MCF 10A (cell line): ENCODE results near the gene MIOX. TPM values are rescaled to one million over a fixed set of nuclear protein-coding genes. Genes with fewer than 3 reads are reported as not detected.

ENCODE experiments used
- BruUV-seq: library from RNA; stranded (reverse); fragments of 400-500 nt; replicated peaks from 2 replicates; lab custom pipeline; 2021; lab: Mats Ljungman, UMichigan
- CTCF ChIA-PET: fragments of 300-600 bp; sonication (Branson Sonifier 250); formaldehyde crosslinking; extraction: SDS; loops from one replicate; lab custom pipeline; 2021; ENCODE audit warnings: antibody characterized with exemption, inconsistent platforms; lab: Yijun Ruan, JAX
- POLR2A ChIA-PET: fragments of 300-600, 350-650 bp; sonication (Branson Sonifier 250); formaldehyde crosslinking; extraction: SDS; loops from one replicate; lab custom pipeline; 2020; ENCODE audit warnings: antibody characterized with exemption, inconsistent platforms; lab: Yijun Ruan, JAX
- DNase-seq: peaks from one replicate; pipeline ENCODE4 v3.0.0-alpha.2; 2018; ENCODE audit not compliant: unreplicated experiment
- H3K27ac Mint-ChIP-seq: one replicate; pipeline ENCODE4 v1.8.0; 2022; ENCODE audit warnings: mild to moderate bottlenecking, low read depth, mixed read lengths; ENCODE audit not compliant: unreplicated experiment
- H3K27me3 Mint-ChIP-seq: one replicate; pipeline ENCODE4 v1.8.0; 2022; ENCODE audit warnings: mixed read lengths; ENCODE audit not compliant: insufficient read depth, unreplicated experiment
- H3K36me3 Mint-ChIP-seq: one replicate; pipeline ENCODE4 v1.8.0; 2022; ENCODE audit warnings: mild to moderate bottlenecking, moderate library complexity, mixed read lengths; ENCODE audit not compliant: insufficient read depth, unreplicated experiment
- H3K4me1 Mint-ChIP-seq: one replicate; pipeline ENCODE4 v1.8.0; 2022; ENCODE audit warnings: mixed read lengths; ENCODE audit not compliant: insufficient read depth, unreplicated experiment
- H3K4me3 Mint-ChIP-seq: one replicate; pipeline ENCODE4 v1.8.0; 2022; ENCODE audit warnings: mild to moderate bottlenecking, moderate library complexity, mixed read lengths; ENCODE audit not compliant: unreplicated experiment
- H3K9me3 Mint-ChIP-seq: one replicate; pipeline ENCODE4 v1.8.0; 2022; ENCODE audit warnings: mixed read lengths; ENCODE audit not compliant: unreplicated experiment
- CTCF ChIP-seq: fragments of 200-600 bp; IDR thresholded peaks from one replicate; pipeline ENCODE4 v1.8.0; 2022; ENCODE audit warnings: antibody characterized with exemption, mild to moderate bottlenecking; ENCODE audit not compliant: unreplicated experiment
- intact Hi-C: fragments of 100-400 bp; cut with micrococcal nuclease; formaldehyde crosslinking; loops from 2 replicates; pipeline ENCODE4 v1.14.1; 2022
- total RNA-seq: library from RNA; stranded (reverse); gene quantifications from 2 replicates; pipeline ENCODE4 v1.2.3, GENCODE V29; 2022

MIOX gene
- total RNA-seq, 1 experiment from 2014 or later: 0.63 TPM

GRCh38 chr22:50467341-50467740 is 19.3 kb upstream of the MIOX start:
- H3K36me3 Mint-ChIP-seq: peaks cover 34% of the 10 kb centered on the region
- no peaks in the 10 kb centered on the region for H3K27me3 Mint-ChIP-seq
- H3K9me3 Mint-ChIP-seq: no peaks in the 10 kb centered on the region
- intact Hi-C loops: no loop called here
- ChIA-PET POLR2A (interaction anchor here (0.6 to 0.7 kb wide), 2 partner anchors 57 to 68 kb away, joined by 3 read pairs; no protein-coding TSS in a partner anchor), CTCF (no interaction called here)
- no peak overlapping the region for H3K4me3 Mint-ChIP-seq
- DNase-seq: no peak
- H3K27ac Mint-ChIP-seq: no peak overlapping the region
- TF ChIP-seq CTCF: no peak
- BruUV-seq: no TSS peak
- peaks cover 9% of the 10 kb centered on the region for H3K4me1 Mint-ChIP-seq

GRCh38 chr22:50467773-50468440 is 18.8 kb upstream of the MIOX start:
- ChIA-PET POLR2A (interaction anchor here (0.7 to 0.9 kb wide), 2 partner anchors 11 to 68 kb away, joined by 3 read pairs; no protein-coding TSS in a partner anchor), CTCF (interaction anchor here (0.6 to 1.1 kb wide), 2 partner anchors 30 to 145 kb away, joined by 3 to 4 read pairs; no protein-coding TSS in a partner anchor)
- Mint-ChIP-seq H3K4me3 (no peak overlapping the region), H3K27me3 (no peaks in the 10 kb centered on the region), H3K36me3 (peaks cover 32% of the 10 kb centered on the region), H3K27ac (no peak overlapping the region), H3K4me1 (peaks cover 11% of the 10 kb centered on the region), H3K9me3 (no peaks in the 10 kb centered on the region)
- no peak for DNase-seq
- no TSS peak for BruUV-seq
- TF ChIP-seq CTCF: no peak
- intact Hi-C loops: no loop called here

GRCh38 chr22:50468626-50469025 is 18.0 kb upstream of the MIOX start:
- no TSS peak for BruUV-seq
- TF ChIP-seq CTCF: no peak
- ChIA-PET CTCF (interaction anchor here (0.6 to 1.1 kb wide), 5 partner anchors 10 to 145 kb away, joined by 3 to 6 read pairs (median 4); no protein-coding TSS in a partner anchor), POLR2A (interaction anchor here (0.8 to 1.2 kb wide), 3 partner anchors 10 to 25 kb away, joined by 3 read pairs; no protein-coding TSS in a partner anchor)
- DNase-seq: no peak
- Mint-ChIP-seq H3K36me3 (peaks cover 30% of the 10 kb centered on the region), H3K4me3 (no peak overlapping the region), H3K27me3 (no peaks in the 10 kb centered on the region), H3K4me1 (peaks cover 18% of the 10 kb centered on the region), H3K27ac (no peak overlapping the region), H3K9me3 (no peaks in the 10 kb centered on the region)
- intact Hi-C loops: no loop called here
